Bronchial epithelial cell (primary cell): ENCODE data around the gene PGGHG. TPM values are rescaled to one million over a fixed set of nuclear protein-coding genes. Genes with fewer than 3 reads are reported as not detected.
A peak's percentile ranks its signal among the peaks of the same experiment; 100 is the strongest.

Experiments
- DNase-seq: peaks from one replicate; pipeline ENCODE4 v3.0.0-alpha.2; 2010; ENCODE audit warnings: low read depth
- FAIRE-seq: peaks from 2 replicates; lab custom pipeline; 2011; peaks lifted over from hg19 to GRCh38; lab: Jason Lieb, UNC
- H3K27me3 ChIP-seq: 2 replicates; pipeline ENCODE4 v1.5.1; 2011; ENCODE audit warnings: low read length; ENCODE audit not compliant: control insufficient read depth, insufficient read depth
- H3K36me3 ChIP-seq: 2 replicates; pipeline ENCODE4 v1.5.1; 2011; ENCODE audit warnings: low read length; ENCODE audit not compliant: control insufficient read depth, insufficient read depth
- H3K4me3 ChIP-seq: 2 replicates; pipeline ENCODE4 v1.5.1; 2011; ENCODE audit warnings: mild to moderate bottlenecking, low read depth, low read length, control low read depth
- CTCF ChIP-seq: IDR thresholded peaks from 2 replicates; pipeline ENCODE4 v1.5.1; 2011; ENCODE audit warnings: mild to moderate bottlenecking, moderate library complexity, low read length, control low read depth, inconsistent platforms; ENCODE audit not compliant: insufficient read depth, severe bottlenecking
- total RNA-seq: library from RNA; depleted of rRNA; stranded (reverse); fragments of >200 nt; gene quantifications from 2 replicates; pipeline ENCODE4 v1.2.1, GENCODE V29; 2014

Gene PGGHG
- total RNA-seq, 1 donor from 2014 or later = 3.2 TPM

GRCh38 chr11:281486-282161 lies 7.3 kb upstream of the PGGHG start:
- FAIRE-seq (no peak), DNase-seq (no peak)
- Histone ChIP-seq H3K36me3 (no peaks in the 10 kb centered on the region), H3K4me3 (no peak overlapping the region), H3K27me3 (peaks cover 37% of the 10 kb centered on the region)
- TF ChIP-seq CTCF = no peak

DNA sequence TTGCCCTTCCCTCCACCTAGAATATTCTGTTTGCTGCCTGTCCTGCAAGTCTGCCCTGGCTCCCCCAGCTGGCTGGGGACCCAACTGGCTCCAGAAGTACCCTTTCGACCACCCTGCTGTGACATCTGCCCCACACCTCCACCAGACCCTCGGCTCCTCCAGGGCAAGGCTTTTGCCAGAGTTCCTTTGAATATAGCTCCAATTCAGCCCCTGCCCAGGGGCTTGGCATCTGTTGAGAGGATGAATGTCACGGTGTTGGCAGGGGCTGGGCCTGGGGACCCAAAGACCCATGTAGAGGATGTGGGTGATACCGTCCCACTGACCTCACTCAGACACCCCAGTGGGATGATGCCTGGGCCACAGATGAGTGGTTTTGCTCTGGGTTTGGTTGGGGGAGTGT lies 6.8 kb upstream of the PGGHG start:
- Histone ChIP-seq H3K27me3 (peaks cover 40% of the 10 kb centered on the region), H3K36me3 (no peaks in the 10 kb centered on the region), H3K4me3 (no peak overlapping the region)
- no peak for TF ChIP-seq CTCF
- DNase-seq (no peak), FAIRE-seq (no peak)

DNA sequence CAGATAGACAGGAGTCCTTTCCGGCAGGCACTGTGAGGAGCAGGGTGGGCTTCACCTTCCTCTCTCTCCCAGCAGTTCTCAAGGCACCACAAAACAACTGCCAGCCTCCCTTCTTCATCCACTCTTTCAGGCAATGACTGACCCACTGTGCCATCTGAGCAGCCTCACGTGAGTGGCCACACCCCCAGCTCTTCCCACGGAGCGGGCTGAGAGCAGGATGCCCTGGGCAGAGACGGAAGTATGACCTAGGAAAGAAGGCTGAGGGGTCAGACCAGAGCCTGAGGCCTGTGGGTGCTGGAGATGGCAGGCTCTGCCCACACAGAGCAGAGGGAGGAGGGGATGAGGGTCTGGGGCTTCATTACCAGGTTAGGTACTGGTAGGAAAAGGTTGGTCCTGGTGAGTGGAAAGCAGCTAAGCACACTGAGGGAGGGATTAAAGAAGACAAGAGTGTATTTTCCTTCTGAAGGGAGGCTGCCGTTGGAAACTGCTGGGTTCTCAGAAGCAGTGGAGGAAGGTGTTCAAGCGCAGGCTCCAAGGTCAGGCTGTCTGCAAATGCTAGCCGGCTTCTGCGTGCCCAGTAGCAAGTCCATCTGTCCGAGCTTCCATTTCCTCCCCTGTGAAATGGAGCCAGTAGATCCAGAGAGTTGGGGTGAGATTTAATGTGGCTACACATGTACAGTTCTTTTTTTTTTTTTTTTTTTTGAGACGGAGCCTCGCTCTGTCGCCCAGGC lies 6.1 kb upstream of the PGGHG start:
- H3K27me3 ChIP-seq = peaks cover 45% of the 10 kb centered on the region
- no peak overlapping the region for H3K4me3 ChIP-seq
- FAIRE-seq (no peak), DNase-seq (no peak)
- TF ChIP-seq CTCF = no peak
- no peaks in the 10 kb centered on the region for H3K36me3 ChIP-seq

DNA sequence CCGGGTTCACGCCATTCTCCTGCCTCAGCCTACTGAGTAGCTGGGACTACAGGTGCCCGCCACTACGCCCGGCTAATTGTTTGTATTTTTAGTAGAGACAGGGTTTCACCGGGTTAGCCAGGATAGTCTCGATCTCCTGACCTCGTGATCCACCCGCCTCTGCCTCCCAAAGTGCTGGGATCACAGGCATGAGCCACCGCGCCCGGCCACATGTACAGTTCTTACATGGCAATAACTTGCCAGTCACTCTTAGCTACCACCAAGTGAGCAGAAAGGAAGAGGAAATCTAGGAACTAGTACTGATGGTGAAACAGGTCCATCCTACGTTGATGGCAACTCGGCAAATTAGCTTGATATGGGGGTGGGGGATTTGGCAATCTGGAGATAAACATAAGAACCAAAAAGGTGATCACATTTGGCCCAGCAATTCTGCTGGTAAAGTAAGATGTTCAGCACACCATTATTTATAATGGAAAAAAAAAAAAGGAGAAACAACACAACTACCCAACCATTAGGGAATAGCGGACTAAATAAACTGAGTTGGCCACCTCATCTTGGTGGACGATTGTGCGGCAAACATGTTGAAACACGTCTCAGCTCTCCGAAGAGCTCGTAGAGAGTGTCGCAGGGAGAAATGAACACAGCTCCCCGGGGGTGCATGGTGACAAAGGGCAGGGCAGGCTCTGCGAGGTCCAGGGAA lies 5.4 kb upstream of the PGGHG start:
- TF ChIP-seq CTCF = no peak
- H3K27me3 ChIP-seq = peaks cover 45% of the 10 kb centered on the region
- peak; percentile 32 for FAIRE-seq
- DNase-seq = peak; percentile 70
- H3K4me3 ChIP-seq = no peak overlapping the region
- no peaks in the 10 kb centered on the region for H3K36me3 ChIP-seq

- H3K36me3 ChIP-seq = no peaks in the 10 kb centered on the region
- no peak overlapping the region for H3K4me3 ChIP-seq
- DNase-seq = no peak
- FAIRE-seq = no peak
- no peak for TF ChIP-seq CTCF
- H3K27me3 ChIP-seq = peaks cover 41% of the 10 kb centered on the region
These were observed 4.6 kb upstream of the PGGHG start for GRCh38 chr11:284105-285020.
